Measurements from ENCODE around the gene SARDH. TPM values are rescaled to one million over a fixed set of nuclear protein-coding genes. Genes with fewer than 3 reads are reported as not detected.
"Not testable (repeated sequence)": the region's sequence is repeated elsewhere in the genome, so short reads cannot be mapped to it uniquely, and the experiment has no call there.

Gene SARDH
- total RNA-seq, 2 donors from 2014 or later = 3.5 to 7.5 TPM

DNA sequence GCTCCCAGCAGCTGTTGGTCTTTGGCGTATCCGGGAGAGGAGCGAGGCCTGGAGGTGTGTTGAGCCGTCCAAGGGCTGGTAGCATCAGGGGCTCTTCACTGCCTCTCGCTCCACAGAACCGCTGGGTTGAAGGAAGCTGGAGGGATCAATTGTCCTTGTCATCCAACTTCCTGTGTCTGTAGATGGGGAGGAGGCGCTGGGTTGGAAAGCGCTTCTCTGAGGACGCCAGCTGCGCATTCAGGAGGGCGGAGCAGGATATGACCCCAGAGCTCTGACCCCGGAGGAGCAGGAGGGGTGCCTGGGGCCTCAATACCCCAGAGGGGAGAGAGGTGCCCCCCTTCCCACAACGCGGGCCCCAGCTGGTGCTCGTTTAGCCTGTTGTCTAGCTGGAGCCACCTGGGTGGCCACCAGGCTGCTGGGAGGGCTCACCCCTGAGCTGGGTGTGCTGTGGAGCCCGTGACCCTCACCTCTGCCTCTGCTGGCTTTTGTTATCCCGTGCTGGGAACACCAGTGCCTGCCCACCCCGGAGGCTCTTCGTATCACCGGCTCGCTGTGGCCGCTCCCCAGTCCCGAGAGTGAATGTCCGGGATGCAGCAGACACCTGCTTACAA lies 104.0 kb downstream of the SARDH start:
- ATAC-seq (no peak), DNase-seq (ENCODE audit: low spot score in 2 of 2) (no peak)
- Mint-ChIP-seq H3K27ac (no peak overlapping the region), H3K36me3 (no peaks in the 10 kb centered on the region), H3K9me3 (no peaks in the 10 kb centered on the region)

DNA sequence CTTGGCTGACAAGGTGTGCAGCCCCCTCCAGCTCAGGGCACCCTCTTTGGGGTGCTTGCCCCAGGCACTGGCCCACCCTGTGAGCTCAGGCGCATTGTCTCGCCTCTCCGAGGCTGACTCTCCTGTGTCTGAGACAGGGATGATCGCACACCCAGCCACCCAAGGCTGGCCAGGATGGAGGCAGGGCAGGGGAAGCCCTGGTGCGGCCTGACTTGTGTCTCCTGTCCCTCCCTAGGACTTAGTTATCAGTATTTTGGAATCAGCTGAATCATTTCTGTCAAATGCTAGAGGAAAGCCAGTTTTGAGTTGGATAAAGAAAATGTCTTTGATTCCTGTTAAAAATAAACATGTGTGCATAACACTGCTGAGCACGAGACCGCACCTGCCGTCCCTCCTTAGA lies 104.5 kb downstream of the SARDH start:
- Mint-ChIP-seq H3K36me3 (no peaks in the 10 kb centered on the region), H3K27ac (no peak overlapping the region), H3K9me3 (no peaks in the 10 kb centered on the region)
- DNase-seq (ENCODE audit: low spot score in 2 of 2) (no peak), ATAC-seq (no peak)

DNA sequence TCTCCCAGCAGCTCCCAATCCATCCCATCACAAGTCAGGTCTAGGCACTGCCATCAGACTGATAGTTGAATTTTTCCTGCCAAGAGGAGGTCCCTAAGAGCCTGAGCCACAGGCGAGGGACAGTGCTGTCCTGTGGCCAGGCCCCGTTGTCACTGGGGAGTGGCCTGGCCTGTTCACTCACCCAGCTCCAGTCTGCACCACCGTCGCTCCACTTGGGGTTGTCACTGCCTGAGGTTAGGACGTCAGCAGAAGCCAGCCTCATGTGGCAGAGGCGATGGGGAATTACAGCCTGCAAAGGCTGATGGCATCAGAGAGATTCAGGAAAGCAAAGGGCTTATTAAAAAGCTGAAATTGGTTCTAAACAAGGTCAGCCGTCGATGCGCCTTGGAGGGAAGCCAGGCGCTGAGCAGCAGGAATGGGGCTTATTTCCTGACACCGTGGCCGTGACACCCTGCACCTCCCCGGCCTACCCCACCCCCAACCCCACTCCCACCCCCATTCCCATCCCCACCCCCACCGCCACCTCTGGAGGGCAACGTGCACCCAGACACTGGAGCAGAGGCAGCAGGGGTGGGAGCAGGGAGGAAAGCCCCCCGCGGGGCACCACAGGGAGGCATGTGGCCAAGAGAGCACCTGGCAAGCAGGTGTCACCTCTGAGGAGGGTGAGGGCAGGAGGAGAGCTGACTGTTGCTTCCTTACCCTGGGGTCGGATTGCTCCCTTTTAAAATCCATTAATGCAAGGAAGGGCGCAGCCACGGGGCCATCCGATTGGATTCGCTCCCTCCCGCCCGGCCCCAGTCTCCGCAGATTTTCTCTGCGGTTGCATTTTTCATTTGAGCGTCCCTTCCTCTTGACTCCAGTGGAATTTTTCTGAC lies 105.1 kb downstream of the SARDH start:
- H3K9me3 Mint-ChIP-seq = no peaks in the 10 kb centered on the region
- no peaks in the 10 kb centered on the region for H3K36me3 Mint-ChIP-seq
- ATAC-seq (no peak), DNase-seq (ENCODE audit: low spot score in 2 of 2) (no peak)
- H3K27ac Mint-ChIP-seq = no peak overlapping the region

DNA sequence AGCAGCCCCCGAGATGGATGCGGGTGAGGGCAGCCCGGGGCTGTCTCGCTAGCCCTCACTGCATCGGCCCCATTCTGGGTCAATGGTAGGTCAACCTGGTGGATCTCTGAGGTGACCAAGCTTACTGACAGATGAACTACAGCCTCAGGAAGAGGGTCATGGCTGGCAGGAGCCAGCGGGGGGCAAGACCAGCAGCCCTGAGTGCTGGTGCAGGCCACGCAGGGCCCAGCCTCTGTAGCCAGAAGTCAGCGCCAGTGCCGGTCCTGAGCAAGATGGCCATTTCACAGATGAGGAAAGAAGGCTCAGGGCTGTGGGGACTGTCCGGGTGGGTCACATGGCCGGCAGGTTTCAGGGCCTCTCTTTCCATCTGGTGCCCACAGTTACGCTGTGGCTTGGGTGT lies 107.0 kb downstream of the SARDH start:
- DNase-seq (ENCODE audit: low spot score in 2 of 2) = no peak
- no peak for ATAC-seq
- Mint-ChIP-seq H3K36me3 (peaks cover 8 to 10% of the 10 kb centered on the region in 2 donors), H3K9me3 (peaks cover 0 to 14% of the 10 kb centered on the region in 2 donors), H3K27ac (no peak overlapping the region)

DNA sequence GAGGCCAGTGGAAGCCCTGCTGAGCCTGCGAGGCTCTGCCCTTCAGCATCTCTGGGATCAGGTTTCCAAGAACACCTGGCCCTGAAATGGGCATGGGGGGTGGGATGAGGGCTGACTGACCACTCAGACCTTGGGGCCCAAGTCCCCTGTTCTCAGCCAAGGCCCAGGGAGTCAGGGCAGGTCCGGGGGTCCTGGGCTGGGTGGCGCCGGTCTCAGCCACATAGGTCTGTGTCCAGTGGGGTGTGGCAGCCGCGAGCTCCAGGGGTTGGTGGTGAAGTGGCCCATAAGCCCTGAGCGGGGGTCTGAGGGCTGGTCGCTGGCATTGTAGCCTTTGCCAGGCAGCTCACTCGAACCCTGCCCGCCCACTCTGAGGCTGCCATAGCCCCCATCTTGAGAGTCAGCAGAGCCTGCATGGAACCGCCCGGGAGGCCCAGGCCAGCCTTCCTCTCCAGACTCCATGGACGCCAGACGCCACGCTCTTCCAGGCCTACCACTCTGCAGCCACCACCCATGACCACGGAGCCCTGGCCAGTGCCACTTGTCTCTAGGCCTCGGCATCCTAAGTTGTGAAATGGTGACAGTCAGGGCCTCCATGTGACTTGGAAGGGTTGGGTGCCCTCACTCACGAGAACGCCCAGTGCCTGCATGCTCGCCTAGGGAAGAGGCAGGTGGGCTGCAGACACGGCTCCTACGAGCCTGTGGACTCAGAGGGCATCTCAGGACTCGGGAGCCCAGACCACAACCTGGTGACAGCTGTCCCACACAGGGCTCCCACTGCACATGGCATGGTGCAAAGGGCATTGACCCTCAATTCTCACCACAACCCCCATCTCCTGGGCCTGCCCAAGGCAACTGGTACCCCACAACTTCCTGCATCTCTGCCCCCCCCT lies 108.7 kb downstream of the SARDH start:
- Mint-ChIP-seq H3K36me3 (peaks cover 10 to 11% of the 10 kb centered on the region in 2 donors), H3K9me3 (peaks cover 0 to 17% of the 10 kb centered on the region in 2 donors), H3K27ac (no peak overlapping the region)
- ATAC-seq (no peak), DNase-seq (ENCODE audit: low spot score in 2 of 2) (no peak)

DNA sequence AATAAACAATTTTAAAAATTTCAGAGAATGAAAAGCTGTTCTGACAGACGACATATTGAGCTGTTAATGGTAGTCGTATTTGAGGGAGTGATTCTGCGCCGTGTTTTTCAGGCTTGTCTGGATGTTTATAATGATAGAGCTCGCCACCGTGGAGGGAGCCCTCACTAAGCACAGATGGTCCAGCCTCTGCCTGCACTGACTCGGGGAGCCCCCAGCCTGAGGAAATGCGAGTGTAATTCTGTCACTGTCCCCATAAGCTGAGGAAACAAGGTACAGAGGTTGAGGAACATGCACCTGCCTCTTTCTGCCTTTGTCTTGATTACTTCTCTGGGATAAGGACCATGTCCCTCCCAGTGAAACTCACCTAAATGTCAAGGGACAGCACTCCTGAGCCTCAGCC lies 109.4 kb downstream of the SARDH start:
- H3K27ac Mint-ChIP-seq = no peak overlapping the region
- DNase-seq (ENCODE audit: low spot score in 2 of 2) (no peak), ATAC-seq (no peak)
- peaks cover 0 to 17% of the 10 kb centered on the region in 2 donors for H3K9me3 Mint-ChIP-seq
- peaks cover 10 to 11% of the 10 kb centered on the region in 2 donors for H3K36me3 Mint-ChIP-seq

DNA sequence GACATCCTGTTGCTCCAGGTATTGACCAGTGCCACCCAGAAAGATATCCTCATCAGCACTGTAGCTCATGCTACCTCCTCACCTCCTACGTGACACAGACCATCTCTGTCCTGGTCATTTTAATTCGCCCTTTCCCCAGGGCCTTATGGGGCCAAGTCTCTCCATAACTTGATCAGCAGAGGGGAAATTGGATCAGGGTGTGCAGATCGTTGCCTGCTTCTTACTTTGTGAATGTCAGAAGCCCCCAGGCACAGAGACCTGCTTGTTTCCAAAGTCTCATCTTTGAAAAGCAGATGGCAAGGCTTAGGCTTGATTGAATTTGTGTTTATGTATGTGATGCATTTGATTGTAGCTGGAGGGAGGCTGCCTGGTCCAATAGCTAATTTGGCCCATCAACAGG lies 110.8 kb downstream of the SARDH start:
- H3K9me3 Mint-ChIP-seq = peaks cover 0 to 17% of the 10 kb centered on the region in 2 donors
- peaks cover 10 to 11% of the 10 kb centered on the region in 2 donors for H3K36me3 Mint-ChIP-seq
- H3K27ac Mint-ChIP-seq = no peak overlapping the region
- DNase-seq (ENCODE audit: low spot score in 2 of 2) (no peak), ATAC-seq (no peak)

DNA sequence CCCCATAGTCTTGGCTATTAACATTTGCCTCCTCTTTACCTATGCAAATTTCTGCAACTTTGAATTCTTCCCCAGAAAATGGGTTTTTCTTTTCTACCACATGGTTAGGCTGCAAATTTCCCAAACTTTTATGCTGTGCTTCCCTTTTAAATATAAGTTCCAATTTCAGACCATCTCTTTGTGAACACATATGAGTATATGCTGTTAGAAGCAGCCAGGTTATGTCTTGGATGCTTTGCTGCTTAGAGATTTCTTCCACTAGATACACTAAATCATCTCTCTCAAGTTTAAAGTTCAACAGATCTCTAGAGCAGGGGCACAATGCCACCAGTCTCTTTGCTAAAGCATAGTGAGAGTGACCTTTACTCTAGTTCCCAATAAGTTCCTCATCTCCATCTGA lies 112.1 kb downstream of the SARDH start:
- H3K36me3 Mint-ChIP-seq = peaks cover 10 to 11% of the 10 kb centered on the region in 2 donors
- peaks cover 0 to 17% of the 10 kb centered on the region in 2 donors for H3K9me3 Mint-ChIP-seq
- H3K27ac Mint-ChIP-seq; ATAC-seq; DNase-seq (ENCODE audit: low spot score in 2 of 2): not testable (repeated sequence)

DNA sequence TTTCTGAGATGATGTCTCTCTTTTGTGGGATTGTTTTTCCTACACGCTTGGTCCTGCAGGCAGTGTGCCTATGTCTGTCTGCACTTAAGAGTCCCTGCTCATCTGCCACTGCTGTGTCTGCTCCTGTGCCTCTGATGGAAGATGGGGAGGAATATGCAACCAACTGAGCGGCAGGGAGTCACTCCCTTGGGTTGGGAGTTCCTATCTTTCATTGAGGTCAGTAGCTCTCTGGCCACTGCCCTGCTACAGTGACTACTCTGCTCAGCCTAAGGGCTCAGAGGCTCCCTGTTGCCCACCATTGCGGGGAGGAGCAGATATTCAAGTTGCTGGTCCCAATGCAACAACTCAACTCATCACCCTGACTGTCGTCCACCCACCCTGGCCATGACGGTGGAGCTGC lies 115.6 kb downstream of the SARDH start:
- Mint-ChIP-seq H3K9me3 (peaks cover 0 to 17% of the 10 kb centered on the region in 2 donors), H3K36me3 (peaks cover 10 to 11% of the 10 kb centered on the region in 2 donors), H3K27ac (peak overlapping the region; percentile 46 to 91)
- ATAC-seq (no peak), DNase-seq (ENCODE audit: low spot score in 2 of 2) (no peak)

DNA sequence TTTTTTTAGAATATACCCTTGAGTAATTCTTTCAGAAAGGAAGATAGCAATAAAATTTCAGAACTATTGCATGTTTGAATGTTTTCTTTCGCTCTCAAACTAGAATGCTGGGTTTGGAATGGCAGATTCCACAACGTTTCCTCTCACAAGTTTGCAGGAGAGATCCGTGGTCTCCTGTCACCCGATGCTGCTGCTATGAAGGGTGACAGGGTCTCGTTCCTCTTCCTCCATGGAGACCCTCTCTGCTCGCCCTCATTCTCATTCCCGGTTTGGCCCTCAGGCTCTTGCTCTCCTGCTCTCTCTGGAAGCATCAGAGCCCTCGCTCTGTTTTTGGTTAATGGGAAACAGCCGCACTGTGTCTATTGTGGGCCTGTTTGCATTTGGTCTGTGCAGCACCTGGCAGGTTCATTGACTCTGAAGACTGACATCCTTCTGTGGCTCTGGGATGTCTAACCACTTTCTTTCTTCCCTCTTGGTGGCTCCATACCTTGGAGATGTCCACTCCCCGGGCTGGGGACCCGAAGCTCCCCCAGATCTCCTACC lies 116.4 kb downstream of the SARDH start:
- no peak for ATAC-seq
- DNase-seq (ENCODE audit: low spot score in 2 of 2) = no peak
- peaks cover 5 to 10% of the 10 kb centered on the region in 2 donors for H3K36me3 Mint-ChIP-seq
- H3K27ac Mint-ChIP-seq = peak overlapping the region in 1 of 2 donors; percentile 91
- H3K9me3 Mint-ChIP-seq = peaks cover 0 to 10% of the 10 kb centered on the region in 2 donors

DNA sequence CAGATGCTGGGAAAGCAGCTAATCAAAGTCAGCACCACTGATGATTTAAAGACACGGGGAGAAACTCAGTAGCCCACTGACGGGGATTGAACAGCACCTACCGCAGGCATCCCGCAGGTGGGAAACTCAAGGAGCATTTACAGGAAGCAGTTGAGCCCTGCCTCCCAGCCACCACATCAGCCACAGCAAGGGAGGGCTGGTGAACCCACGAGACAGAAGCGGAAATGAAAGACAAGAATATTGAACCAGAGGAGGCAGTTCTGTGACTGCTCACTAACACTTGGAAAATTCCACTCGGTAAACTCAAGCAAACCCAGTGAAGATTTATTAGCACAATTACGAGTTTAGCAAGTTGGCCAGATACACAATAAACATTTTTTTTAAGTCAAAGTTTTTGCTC lies 118.4 kb downstream of the SARDH start:
- DNase-seq (ENCODE audit: low spot score in 2 of 2) = peak; percentile 43 to 73
- peak overlapping the region; percentile 86 to 91 for H3K27ac Mint-ChIP-seq
- no peaks in the 10 kb centered on the region for H3K9me3 Mint-ChIP-seq
- no peaks in the 10 kb centered on the region for H3K36me3 Mint-ChIP-seq
- ATAC-seq = peak; percentile 75 to 83

DNA sequence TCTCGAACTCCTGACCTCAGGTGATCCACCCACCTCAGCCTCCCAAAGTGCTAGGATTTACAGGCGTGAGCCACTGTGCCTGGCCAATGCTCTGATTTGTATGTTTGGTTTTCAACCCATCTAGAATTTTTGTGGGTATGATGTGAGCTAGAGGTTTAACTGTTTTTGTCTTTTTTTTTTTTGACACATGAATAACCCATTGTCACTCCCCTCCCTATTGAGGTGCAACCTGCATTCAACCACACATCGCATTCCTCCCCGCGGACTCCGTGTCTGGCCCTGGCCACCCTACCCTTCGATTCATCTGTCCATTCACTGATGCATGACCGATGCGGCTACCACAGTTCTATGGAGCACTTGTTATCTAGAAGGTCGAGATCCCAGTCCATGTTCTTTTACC lies 119.4 kb downstream of the SARDH start:
- H3K27ac Mint-ChIP-seq = peak overlapping the region; percentile 51 to 60
- H3K36me3 Mint-ChIP-seq = no peaks in the 10 kb centered on the region
- ATAC-seq (no peak), DNase-seq (ENCODE audit: low spot score in 2 of 2) (no peak)
- H3K9me3 Mint-ChIP-seq = no peaks in the 10 kb centered on the region

DNA sequence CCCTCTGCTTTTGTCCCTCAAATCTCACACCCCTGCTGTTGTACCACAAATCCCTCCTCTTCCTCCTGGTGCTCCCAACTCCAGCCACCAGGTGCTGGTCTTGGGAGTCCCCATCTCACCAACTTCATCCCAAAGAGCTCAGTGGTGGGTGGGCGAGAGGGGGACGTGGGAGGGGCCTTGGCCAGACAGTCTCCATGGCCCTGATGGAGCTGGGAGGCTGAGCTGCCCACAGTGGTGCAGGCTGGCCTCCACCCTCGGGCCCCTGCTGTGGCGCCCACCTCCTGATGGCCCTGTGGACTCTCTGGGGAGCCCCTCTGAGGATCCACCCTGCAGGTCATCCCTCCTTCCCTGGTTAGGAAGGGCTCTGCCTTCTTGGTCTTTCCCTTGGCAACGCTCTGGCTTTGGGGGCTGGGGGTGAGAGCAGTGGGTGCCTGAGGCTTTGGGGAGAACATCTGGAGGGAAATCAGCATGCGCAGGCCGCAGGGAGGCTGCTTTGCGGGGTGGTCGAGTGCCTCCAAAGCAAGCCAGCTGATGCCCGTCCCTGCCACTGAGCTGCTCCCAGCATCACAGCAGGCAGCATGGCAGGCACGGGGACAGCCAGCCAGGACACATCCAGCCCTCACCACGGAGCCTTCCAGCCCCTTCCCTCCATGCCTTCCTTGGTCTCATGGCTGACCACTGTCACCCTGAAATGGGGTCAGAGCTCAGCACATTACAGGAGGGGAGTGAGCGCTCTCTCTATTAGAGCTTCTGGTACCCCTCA lies 121.3 kb downstream of the SARDH start:
- Mint-ChIP-seq H3K27ac (peak overlapping the region in 1 of 2 donors; percentile 60), H3K36me3 (no peaks in the 10 kb centered on the region), H3K9me3 (no peaks in the 10 kb centered on the region)
- DNase-seq (ENCODE audit: low spot score in 2 of 2) = no peak
- ATAC-seq = no peak

DNA sequence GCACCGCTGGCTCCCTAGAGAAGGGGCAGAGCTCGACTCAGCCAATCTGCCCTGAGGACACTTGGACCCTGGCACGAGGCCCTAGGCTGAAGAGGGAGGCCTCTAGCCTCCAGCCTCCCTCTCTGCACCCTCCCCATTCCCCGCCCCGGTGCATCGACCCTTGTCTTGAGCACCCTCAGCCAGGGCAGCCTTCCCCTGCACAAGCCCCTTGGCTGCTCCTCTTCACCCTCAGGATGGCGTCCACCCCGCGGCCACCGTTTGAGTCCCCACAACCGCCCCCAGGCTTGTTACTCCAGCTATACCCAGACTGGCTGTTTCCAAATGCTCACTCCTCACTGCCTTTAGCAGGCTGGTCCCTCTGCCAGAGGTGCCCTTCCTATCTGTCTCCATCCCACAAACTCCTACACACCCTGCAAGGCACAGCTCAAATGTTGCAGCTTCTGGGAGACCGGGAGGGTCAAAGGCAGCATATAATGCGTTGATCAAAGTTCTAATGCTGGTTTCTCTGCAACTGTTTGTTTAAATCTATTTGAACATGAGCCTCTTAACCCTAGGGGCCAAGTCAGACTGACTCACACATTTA lies 122.5 kb downstream of the SARDH start:
- ATAC-seq (no peak), DNase-seq (ENCODE audit: low spot score in 2 of 2) (no peak)
- no peaks in the 10 kb centered on the region for H3K36me3 Mint-ChIP-seq
- no peaks in the 10 kb centered on the region for H3K9me3 Mint-ChIP-seq
- H3K27ac Mint-ChIP-seq = no peak overlapping the region

DNA sequence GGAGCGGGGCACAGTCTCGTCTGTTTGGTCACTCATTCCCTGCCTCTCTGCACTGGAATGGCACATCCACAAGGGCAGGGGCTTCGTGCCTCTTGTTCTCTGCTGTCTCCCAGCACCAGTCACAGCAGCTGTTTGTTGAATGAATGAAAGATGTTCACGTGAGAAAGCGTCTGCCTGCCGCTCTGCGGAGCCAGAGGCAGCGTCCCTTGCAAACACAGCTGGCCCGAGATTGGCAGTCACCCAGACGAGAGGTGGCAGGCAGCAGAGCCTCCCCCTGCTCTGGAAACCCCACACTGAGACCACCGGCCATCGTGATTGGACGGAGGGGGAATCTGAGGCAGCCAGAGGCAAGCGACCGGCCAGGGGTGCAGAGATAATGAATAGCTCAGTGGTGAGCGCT lies 123.0 kb downstream of the SARDH start:
- H3K36me3 Mint-ChIP-seq = no peaks in the 10 kb centered on the region
- H3K9me3 Mint-ChIP-seq = no peaks in the 10 kb centered on the region
- no peak for ATAC-seq
- DNase-seq (ENCODE audit: low spot score in 2 of 2) = no peak
- H3K27ac Mint-ChIP-seq = no peak overlapping the region

DNA sequence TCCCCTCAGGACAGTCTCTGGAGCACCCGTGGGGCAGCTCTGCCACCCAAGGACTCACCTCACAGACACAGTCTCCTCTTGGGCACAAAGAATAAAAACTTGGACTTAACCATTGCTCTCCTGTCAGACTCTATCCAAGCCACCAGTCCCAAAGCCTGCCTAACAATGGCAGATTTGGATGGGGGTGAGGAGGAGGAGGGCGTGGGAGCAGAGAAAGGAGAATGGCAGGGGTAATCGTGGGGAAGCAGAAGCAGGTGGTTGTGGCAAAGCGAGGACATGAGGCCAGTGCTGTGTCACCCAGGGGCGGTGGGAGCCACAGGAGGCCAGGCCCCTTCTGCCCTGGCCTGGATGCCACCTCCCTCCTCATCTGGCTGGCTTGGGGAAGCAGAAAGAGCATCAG lies 123.5 kb downstream of the SARDH start:
- H3K9me3 Mint-ChIP-seq = no peaks in the 10 kb centered on the region
- H3K36me3 Mint-ChIP-seq = peaks cover 0 to 3% of the 10 kb centered on the region in 2 donors
- H3K27ac Mint-ChIP-seq = no peak overlapping the region
- DNase-seq (ENCODE audit: low spot score in 2 of 2) = no peak
- no peak for ATAC-seq
